Measurements from ENCODE around the gene SIRT2.
"Not testable (repeated sequence)": the region's sequence is repeated elsewhere in the genome, so short reads cannot be mapped to it uniquely, and the experiment has no call there.

SIRT2 gene

GRCh38 chr19:38869836-38870607 lies 29.4 kb downstream of the SIRT2 start:
- peak; percentile 93 for TF ChIP-seq CTCF (IDR thresholded peaks at IDR 0.05; ENCODE audit: borderline replicate concordance, control extremely low read depth, extremely low read depth, insufficient read depth, missing control alignments)
- in situ Hi-C loops (cut with MboI; ENCODE audit: low sequenced_read_pairs, unreplicated experiment), result no loop called here

DNA sequence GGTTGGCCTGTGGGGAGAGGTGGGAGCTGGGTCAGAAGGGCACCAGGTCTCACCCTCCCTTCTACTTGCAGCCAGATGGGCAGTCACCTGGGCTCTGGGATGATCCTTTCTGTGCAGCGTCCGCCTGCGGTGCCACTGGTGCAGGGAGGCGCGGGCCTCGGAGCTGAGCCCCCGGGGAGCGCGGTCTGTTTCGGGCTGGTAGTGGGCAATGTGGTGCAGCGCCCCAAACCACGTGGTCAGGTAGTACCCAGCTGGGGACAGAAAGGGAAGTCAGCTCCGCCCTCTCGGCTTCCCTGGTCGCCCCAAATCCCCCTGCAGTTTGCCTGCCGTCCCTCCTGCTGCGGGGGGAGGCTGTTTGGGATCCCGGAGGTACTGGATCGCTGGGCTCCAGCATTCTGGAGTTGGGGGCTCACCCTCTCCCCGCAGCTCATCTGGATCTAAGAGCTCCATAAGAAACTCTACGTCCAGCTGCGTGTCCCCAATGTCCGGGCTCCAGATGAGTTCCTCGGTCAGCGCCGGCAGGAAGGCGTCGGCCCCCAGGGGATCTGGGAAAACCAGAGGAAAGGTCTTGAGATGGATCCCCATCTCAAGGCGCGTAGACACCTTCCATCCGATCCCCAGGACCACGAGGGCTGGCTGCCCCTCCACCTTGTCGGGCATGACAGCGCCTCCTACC lies 30.1 kb downstream of the SIRT2 start:
- DNase-seq (ENCODE audit: low spot score), result peak; percentile 42
- no peak for TF ChIP-seq CTCF (IDR thresholded peaks at IDR 0.05; ENCODE audit: borderline replicate concordance, control extremely low read depth, extremely low read depth, insufficient read depth, missing control alignments)
- in situ Hi-C loops (cut with MboI; ENCODE audit: low sequenced_read_pairs, unreplicated experiment), result no loop called here

More at GRCh38 chr19:38869836-38870607, 29.4 kb downstream of the SIRT2 start:
- DNase-seq (ENCODE audit: low spot score), result peak; percentile 92

GRCh38 chr19:38868551-38868950 lies 30.9 kb downstream of the SIRT2 start:
- no peak for DNase-seq (ENCODE audit: low spot score)
- in situ Hi-C loops (cut with MboI; ENCODE audit: low sequenced_read_pairs, unreplicated experiment), result no loop called here
- no peak for TF ChIP-seq CTCF (IDR thresholded peaks at IDR 0.05; ENCODE audit: borderline replicate concordance, control extremely low read depth, extremely low read depth, insufficient read depth, missing control alignments)

DNA sequence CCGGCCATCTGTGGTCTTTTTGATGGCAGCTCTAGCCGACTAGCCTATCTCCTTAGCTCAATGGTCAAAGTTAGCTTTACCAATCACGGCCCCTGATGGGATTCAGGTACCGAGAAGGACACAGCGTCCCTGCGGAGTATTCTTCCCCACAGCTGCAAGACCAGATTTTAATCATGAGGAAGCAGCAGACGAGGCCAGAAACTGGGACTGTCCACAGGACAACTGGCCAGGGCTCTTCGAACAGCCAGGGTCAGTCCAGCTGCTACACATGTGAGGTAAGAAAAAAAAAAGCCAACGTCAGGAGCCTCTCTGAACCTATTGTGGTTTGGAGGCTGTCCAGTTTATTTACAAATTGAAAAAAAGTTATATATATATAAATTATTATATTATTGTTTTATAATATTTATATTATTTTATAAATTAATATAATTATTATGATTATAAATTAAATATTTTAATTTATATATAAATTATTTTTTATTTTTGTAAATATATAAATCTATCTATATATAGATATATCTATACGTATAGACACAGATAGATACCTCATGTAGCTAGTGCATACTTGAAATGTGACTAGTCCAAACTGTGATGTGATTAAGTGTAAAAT lies 32.1 kb downstream of the SIRT2 start:
- in situ Hi-C loops (cut with MboI; ENCODE audit: low sequenced_read_pairs, unreplicated experiment), result no loop called here
- no peak for DNase-seq (ENCODE audit: low spot score)
- no peak for TF ChIP-seq CTCF (IDR thresholded peaks at IDR 0.05; ENCODE audit: borderline replicate concordance, control extremely low read depth, extremely low read depth, insufficient read depth, missing control alignments)

DNA sequence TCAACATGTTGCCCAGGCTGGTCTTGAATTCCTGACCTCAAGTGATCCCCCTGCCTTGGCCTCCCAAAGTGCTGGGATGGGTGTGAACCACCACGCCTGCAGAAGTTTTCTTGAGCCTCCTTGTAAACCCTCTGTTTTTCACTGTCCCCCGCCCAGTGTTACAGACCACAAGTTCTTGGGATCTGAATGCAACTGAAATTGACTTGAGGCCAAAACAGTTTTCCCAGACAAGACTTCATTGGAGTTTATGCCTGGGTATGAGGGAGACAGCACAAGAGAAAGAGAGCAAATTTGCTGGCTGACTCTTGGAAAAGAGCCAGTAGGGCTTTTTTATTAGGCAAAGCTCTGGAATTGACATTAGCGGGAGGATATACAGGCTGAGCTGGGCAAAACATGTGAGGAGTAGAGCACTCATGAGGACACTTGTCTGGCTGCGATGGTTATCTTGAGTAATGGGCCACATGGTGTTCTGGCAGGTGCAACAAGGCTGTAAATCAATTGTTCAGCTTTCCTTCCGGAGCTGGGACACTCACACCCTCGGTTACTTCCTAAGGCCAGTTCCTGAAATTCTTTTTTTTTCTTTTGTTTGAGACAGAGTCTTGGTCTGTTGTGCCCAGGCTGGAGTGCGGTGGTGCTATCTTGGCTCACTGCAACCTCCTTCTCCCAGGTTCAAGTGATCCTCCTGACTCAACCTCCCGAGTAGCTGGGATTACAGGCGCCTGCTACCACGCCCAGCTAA lies 36.9 kb downstream of the SIRT2 start:
- TF ChIP-seq CTCF (IDR thresholded peaks at IDR 0.05; ENCODE audit: borderline replicate concordance, control extremely low read depth, extremely low read depth, insufficient read depth, missing control alignments), result no peak
- no peak for DNase-seq (ENCODE audit: low spot score)
- in situ Hi-C loops (cut with MboI; ENCODE audit: low sequenced_read_pairs, unreplicated experiment), result no loop called here

GRCh38 chr19:38861368-38861767 lies 38.0 kb downstream of the SIRT2 start:
- TF ChIP-seq CTCF (IDR thresholded peaks at IDR 0.05; ENCODE audit: borderline replicate concordance, control extremely low read depth, extremely low read depth, insufficient read depth, missing control alignments), result no peak
- no peak for DNase-seq (ENCODE audit: low spot score)
- in situ Hi-C loops (cut with MboI; ENCODE audit: low sequenced_read_pairs, unreplicated experiment), result no loop called here

- in situ Hi-C loops (cut with MboI; ENCODE audit: low sequenced_read_pairs, unreplicated experiment); DNase-seq (ENCODE audit: low spot score): not testable (repeated sequence)
Measured at GRCh38 chr19:38859631-38860204, 39.7 kb downstream of the SIRT2 start.

Measured in GM13976 (cell line).